Activated CD4-positive, alpha-beta T cell treated with anti-CD3 and anti-CD28 coated beads, Interleukin-2, amount 50 U/mL, for 4 hours (primary cell): ENCODE measurements around the gene IFNAR2.
A peak's percentile ranks its signal among the peaks of the same experiment; 100 is the strongest.
"Not testable (repeated sequence)": the region's sequence is repeated elsewhere in the genome, so short reads cannot be mapped to it uniquely, and the experiment has no call there.

ENCODE experiments used
- DNase-seq, 2 experiments: peaks; one replicate each; pipeline ENCODE4 v3.0.0-alpha.2; 2020

IFNAR2 gene

DNA sequence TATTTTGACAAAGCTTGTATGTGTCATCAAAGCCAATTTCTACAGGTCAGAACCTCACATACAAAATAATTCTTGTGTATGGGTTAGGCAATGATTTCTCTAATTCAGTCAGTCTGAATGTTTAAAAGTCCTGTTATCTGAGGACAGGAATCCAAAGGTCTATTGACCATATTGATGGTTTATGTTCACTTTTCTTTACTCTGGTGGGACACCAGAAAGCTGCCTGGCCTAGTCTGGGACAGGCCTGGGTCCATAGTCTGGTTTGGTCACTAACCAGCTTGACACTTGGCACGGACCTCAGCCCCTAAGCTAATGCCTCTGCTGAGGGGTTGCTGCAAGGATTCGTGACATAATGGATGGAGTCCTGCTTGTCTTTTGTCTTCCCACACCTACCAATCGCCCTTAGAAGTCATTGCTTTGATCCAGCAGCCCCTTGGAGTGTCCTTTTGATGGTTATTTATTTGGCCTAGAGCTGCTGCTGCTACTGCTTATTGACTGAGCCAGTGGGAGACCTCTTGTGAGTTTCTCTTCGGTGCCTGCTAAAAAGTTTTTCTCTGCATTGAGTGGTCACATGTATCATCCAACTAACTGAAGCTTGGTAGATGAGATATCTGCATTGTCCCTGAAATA is 15.7 kb downstream of the IFNAR2 start:
- DNase-seq, result no peak

DNA sequence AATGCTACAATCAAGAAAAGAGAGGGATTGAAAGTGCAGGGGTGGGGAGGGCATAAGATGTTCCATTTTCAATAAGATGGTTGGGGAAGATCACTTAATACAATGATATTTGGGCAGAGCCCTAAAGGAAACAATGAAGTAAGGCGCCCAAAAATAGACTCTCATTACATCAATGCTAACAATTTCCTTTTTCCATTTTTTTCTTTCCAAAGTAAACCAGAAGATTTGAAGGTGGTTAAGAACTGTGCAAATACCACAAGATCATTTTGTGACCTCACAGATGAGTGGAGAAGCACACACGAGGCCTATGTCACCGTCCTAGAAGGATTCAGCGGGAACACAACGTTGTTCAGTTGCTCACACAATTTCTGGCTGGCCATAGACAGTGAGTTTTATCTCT is 16.8 kb downstream of the IFNAR2 start:
- no peak for DNase-seq

GRCh38 chr21:33246963-33247362 is 17.2 kb downstream of the IFNAR2 start:
- no peak for DNase-seq

DNA sequence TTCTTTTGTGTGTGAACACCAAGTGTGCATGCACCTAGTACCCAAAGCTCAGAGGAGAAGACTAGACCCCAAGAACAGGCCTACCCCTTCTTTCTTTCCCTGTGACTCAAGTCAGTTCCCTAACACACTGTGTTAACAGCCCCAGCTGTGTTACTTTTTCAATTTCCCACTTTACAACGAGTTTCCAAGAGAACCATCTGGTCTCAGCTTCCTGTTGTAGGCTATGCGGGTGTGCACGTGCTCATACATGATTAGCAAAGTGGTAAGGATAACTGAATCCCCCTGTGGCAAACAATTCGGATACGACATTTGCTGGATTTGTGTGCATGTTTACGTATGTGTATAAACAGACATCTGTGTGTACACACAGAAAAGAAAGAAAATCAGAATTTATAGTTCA is 17.9 kb downstream of the IFNAR2 start:
- no peak for DNase-seq

- no peak for DNase-seq
These were observed 19.7 kb downstream of the IFNAR2 start for GRCh38 chr21:33249331-33250002.

DNA sequence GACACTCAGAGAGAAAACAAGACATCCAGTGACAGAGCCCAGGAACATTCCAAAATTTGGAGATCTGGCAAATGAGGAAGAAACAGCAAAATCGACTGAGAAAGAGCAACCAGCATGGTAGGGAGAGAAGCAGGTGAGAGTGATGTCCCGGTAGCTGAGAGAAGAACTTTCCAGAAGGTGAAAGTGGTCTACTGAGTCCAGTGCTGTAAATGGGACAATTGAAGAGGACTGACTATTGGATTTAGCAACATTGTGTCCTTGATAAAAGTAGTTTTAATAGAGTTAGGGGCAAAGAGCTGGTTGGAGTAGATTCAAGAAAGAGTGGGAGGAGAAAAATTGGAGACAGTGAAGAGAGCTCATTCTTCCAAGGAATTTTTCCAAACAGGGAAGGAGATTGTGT is 21.4 kb downstream of the IFNAR2 start:
- DNase-seq, result no peak

GRCh38 chr21:33253382-33253781 is 23.6 kb downstream of the IFNAR2 start:
- DNase-seq, result not testable (repeated sequence)

- no peak for DNase-seq
These were observed 25.0 kb downstream of the IFNAR2 start for GRCh38 chr21:33254766-33255165.

GRCh38 chr21:33255404-33255803 is 25.7 kb downstream of the IFNAR2 start:
- DNase-seq, result no peak

DNA sequence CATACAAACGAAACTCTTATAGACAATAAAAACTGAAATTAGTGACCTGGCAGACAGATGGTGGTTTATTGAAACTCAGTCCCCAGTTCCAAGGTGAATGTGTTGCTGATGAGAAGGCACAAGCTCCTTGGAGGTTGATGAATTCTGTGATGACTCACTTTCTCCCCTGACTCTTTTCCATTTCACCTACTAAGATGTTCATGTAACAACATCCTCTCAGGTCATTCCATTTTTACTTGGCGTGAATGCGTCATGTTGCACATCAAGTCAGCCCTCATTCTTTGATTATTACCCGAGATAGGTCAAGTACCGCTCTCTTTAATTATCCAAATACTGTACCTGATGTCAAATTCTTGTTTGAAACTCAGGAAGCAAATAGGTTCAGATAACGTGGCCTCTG is 26.3 kb downstream of the IFNAR2 start:
- no peak for DNase-seq

- DNase-seq, result no peak
These were observed 27.5 kb downstream of the IFNAR2 start for GRCh38 chr21:33257094-33257803.

DNA sequence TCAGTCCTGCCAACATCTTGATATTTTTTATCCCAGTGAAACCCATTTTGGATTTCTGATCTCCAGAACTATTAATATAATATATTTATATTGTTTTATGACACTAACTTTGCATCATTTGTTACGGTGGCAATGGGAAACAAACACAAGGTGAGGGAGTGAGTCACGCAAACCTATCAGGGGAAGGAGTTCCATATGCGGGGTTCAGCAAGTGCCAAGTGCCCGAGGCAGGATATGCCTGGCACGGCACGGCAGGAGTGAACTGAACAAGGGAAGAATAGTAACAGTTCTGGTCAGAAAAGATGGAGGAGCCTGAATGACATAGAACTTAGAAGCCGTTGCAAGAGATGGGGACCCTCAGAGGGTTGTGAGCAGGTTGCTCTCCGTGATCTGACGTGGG is 28.7 kb downstream of the IFNAR2 start:
- DNase-seq, result no peak

DNA sequence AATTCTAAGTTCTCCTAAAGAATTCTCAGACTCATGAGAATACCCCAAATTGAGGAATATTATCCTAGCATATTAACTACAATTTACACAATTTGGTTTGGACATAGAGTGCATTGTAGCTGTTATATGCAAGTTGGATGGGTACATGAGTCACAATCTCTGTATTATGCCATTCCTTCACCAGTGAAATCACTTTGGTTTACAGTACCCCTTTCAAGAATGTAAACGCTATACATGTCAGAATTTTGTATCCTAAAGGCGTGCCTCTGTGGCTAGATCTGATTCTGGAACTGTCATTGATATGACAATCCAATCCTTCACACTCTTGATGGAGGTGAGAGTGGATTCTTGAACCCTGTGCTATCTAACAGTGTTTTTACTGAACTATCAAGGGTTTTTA is 29.7 kb downstream of the IFNAR2 start:
- no peak for DNase-seq

DNA sequence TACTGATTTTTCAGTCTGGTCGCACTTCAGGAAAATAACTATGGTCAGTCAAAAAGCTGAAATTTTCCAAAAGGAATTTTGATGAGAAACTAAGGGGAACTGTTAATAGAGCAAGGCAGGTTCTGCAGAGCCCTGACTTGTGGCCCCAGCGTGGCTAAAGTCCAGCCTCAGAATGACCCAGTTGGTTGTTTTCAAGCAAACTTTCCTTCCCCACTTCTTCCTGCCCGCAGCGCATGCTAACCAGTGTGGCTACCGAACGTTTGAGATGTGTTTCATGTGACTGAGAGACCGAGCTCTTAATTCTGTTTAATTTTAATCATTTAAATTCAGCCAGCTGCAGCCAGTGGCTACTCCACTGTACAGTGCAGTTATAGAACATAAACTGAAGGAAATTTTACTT is 30.3 kb downstream of the IFNAR2 start:
- DNase-seq, result no peak

DNA sequence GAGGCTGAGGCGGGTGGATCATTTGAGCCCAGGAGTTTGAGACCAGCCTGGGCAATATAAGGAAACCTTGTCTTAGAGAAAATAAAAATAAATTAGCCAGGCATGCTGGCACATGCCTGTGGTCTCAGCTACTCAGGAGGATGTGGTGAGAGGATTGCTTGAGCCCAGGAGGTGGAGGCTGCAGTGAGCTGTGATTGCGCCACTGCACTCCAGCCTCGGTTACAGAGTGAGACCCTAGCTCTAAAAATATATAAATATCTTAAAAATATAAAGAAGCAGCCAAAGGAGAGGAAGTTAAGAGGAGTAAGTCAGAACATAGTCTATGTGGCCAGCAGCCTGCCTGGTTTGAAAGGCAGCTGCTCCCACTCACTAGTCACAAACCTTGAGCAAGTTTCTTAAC is 31.9 kb downstream of the IFNAR2 start:
- no peak for DNase-seq

GRCh38 chr21:33262921-33263320 is 33.2 kb downstream of the IFNAR2 start:
- no peak for DNase-seq

DNA sequence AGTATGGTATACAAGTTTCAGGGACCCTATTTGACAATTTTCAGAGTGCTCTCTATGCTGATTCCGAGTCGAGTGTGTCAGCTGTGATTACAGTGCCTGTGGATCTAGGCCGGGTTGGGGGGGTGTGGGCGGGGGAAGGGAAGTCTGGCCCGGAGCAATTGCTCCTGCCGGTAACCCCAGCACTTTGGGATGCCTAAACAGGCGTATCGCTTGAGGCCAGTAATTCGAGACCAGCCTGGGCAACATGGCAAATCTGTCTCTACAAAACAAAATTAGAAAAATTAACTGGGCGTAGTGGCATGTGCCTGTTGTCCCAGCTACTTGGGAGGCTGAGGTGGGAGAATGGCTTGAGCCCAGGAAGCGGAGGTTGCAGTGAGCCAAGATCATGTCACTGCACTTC is 34.8 kb downstream of the IFNAR2 start:
- no peak for DNase-seq

- DNase-seq, result no peak
These were observed 35.9 kb downstream of the IFNAR2 start for GRCh38 chr21:33265664-33266049.

DNA sequence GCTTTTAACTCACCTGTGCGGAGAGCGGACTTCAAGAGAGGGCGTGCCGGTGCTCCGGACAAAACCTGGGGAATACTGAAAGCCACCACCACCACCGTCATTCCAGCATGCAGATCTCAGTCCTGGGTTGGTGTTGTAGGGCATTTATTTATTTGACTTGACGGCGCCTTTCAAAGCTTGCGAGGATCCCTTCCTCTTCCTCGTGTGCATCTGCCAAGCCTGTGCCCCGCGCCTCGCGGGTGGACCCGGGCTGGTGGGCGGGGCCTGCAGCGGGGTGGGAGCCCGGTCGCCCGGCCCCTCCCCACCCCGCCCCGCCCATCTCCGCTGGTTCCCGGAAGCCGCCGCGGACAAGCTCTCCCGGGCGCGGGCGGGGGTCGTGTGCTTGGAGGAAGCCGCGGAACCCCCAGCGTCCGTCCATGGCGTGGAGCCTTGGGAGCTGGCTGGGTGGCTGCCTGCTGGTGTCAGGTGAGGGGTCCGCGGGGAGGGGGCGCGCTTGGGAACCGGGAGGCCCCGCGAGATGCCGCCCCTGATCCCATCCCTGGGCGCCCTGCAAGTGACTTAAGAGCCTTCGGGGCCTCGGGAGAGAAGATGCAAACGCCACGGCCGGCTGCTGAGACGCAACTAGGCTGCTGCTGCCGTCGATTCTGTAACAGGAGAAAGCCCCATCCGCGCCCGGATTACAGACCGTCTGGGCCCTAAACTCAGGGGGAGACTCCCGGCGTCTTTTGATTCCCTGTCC is 36.5 kb downstream of the IFNAR2 start, which contains the start of gene IL10RB:
IL10RB (plus strand) TSS at position 318 of the 739 bp plus-strand sequence; CDS start at position 417, 99 bp downstream.
- peak; percentile 60 to 63 for DNase-seq

- peak in 1 of 2 experiments; percentile 14 for DNase-seq
These were observed 37.0 kb downstream of the IFNAR2 start for GRCh38 chr21:33266789-33267135.

DNA sequence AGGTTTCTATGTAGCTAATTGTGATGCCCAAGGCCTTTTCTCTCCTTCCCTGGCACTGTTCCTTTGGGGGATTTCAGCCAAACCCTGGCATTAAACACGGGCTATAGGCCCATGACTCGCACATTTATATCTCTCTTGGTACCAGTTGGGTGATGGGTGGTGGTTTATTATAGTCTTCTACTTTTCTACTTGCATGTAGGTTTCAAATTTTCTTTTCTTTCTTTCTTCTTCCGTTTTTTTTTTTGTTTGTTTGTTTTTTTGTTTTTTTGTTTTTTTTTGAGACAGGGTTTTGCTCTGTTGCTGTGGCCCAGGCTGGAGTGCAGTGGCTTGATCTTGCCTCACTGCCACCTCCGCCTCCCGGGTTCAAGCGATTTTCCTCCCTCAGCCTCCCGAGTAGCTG is 37.5 kb downstream of the IFNAR2 start:
- DNase-seq, result no peak

GRCh38 chr21:33268393-33268736 is 38.6 kb downstream of the IFNAR2 start:
- no peak for DNase-seq

- DNase-seq, result peak; percentile 23 to 27
These were observed 39.2 kb downstream of the IFNAR2 start for GRCh38 chr21:33268737-33269441.
